HCT116 (cell line): ENCODE data around the gene GK2.

ENCODE experiments used
- CBX3 ChIP-seq: IDR thresholded peaks from 2 replicates; pipeline ENCODE4 v1.6.1; 2012; ENCODE audit warnings: low read depth
- CEBPB ChIP-seq: IDR thresholded peaks from 2 replicates; pipeline ENCODE4 v1.6.1; 2012; ENCODE audit warnings: low read depth
- CTCF ChIP-seq, 3 experiments: fragments of 200-600 bp in 1 of 3; sonication (generic) in 1 of 3; IDR thresholded peaks in 2 of 3; conservative IDR thresholded peaks in 1 of 3; 2 replicates each; pipeline ENCODE4 v1.5.1; 2012 to 2017; ENCODE audit warnings: low read depth in 2 of 3, low read length in 2 of 3, antibody characterized with exemption in 1 of 3, borderline replicate concordance in 1 of 3, control low read depth in 1 of 3, mild to moderate bottlenecking in 1 of 3, mixed read lengths in 1 of 3, mixed run types in 1 of 3, moderate library complexity in 1 of 3; ENCODE audit not compliant: insufficient read depth in 1 of 3
- EZH2phosphoT487 ChIP-seq: fragments of 200-600 bp; IDR thresholded peaks from 2 replicates; pipeline ENCODE4 v1.6.1; 2018; ENCODE audit warnings: antibody characterized with exemption, borderline replicate concordance
- MAX ChIP-seq: IDR thresholded peaks from 2 replicates; pipeline ENCODE4 v1.6.1; 2012
- POLR2A ChIP-seq: IDR thresholded peaks from 2 replicates; pipeline ENCODE4 v1.7.0; 2011; ENCODE audit warnings: borderline replicate concordance; ENCODE audit not compliant: insufficient read depth, insufficient read length; ENCODE audit errors: extremely low read depth
- POLR2AphosphoS5 ChIP-seq: IDR thresholded peaks from 2 replicates; pipeline ENCODE4 v1.6.1; 2011; ENCODE audit warnings: mild to moderate bottlenecking, low read depth, low read length, moderate library complexity
- RAD21 ChIP-seq: IDR thresholded peaks from 2 replicates; pipeline ENCODE4 v1.6.1; 2012; ENCODE audit warnings: low read depth, mild to moderate bottlenecking
- REST ChIP-seq: IDR thresholded peaks from 2 replicates; pipeline ENCODE4 v1.6.1; 2012; ENCODE audit warnings: low read depth
- SIN3A ChIP-seq: IDR thresholded peaks from 2 replicates; pipeline ENCODE4 v1.6.1; 2012; ENCODE audit warnings: low read depth
- SP1 ChIP-seq: IDR thresholded peaks from 2 replicates; pipeline ENCODE4 v1.6.1; 2012; ENCODE audit warnings: low read depth
- SRF ChIP-seq: IDR thresholded peaks from 2 replicates; pipeline ENCODE4 v1.6.1; 2012; ENCODE audit warnings: low read depth
- ZBTB33 ChIP-seq: IDR thresholded peaks from 2 replicates; pipeline ENCODE4 v1.6.1; 2011; ENCODE audit warnings: mild to moderate bottlenecking, low read length, moderate library complexity; ENCODE audit not compliant: insufficient replicate concordance; ENCODE audit errors: extremely low read depth

GRCh38 chr4:79450053-79450452, 42.0 kb upstream of the GK2 start:
- TF ChIP-seq CTCF (IDR thresholded peaks at IDR 0.05 in 2 of 3, conservative IDR thresholded peaks at IDR 0.05 in 1 of 3; ENCODE audit: borderline replicate concordance in 1 of 3, insufficient read depth in 1 of 3, low read depth in 2 of 3, low read length in 2 of 3), result no peak
- no peak for TF ChIP-seq REST
- no peak for TF ChIP-seq SP1
- TF ChIP-seq CBX3, result no peak
- no peak for TF ChIP-seq EZH2phosphoT487
- TF ChIP-seq POLR2A, result no peak
- TF ChIP-seq CEBPB, result no peak
- TF ChIP-seq MAX, result no peak
- TF ChIP-seq SRF, result no peak
- TF ChIP-seq POLR2AphosphoS5, result no peak
- no peak for TF ChIP-seq RAD21
- TF ChIP-seq ZBTB33, result no peak
- TF ChIP-seq SIN3A, result no peak
